Skeletal muscle tissue (tissue), 4 donors: ENCODE measurements around the gene KCNMA1. TPM values are rescaled to one million over a fixed set of nuclear protein-coding genes. Genes with fewer than 3 reads are reported as not detected.

Experiments
- H3K27ac ChIP-seq: one replicate; pipeline ENCODE4 v1.7.0; 2013; ENCODE audit warnings: mild to moderate bottlenecking, low read depth, low read length, inconsistent platforms
- H3K27me3 ChIP-seq, 3 donors: one replicate each; pipeline ENCODE4 v1.7.0; 2013; ENCODE audit warnings: low read length in 3 of 3; ENCODE audit not compliant: control insufficient read depth in 3 of 3, insufficient read depth in 3 of 3
- H3K36me3 ChIP-seq, 3 donors: one replicate each; pipeline ENCODE4 v1.7.0; 2013; ENCODE audit warnings: low read length in 3 of 3; ENCODE audit not compliant: control insufficient read depth in 3 of 3, insufficient read depth in 3 of 3
- H3K4me1 ChIP-seq, 3 donors: one replicate each; pipeline ENCODE4 v1.7.0; 2013; ENCODE audit warnings: low read length in 3 of 3, mild to moderate bottlenecking in 3 of 3; ENCODE audit not compliant: control insufficient read depth in 3 of 3, insufficient read depth in 3 of 3
- H3K4me3 ChIP-seq, 3 donors: one replicate each; pipeline ENCODE4 v1.7.0; 2013; ENCODE audit warnings: low read length in 3 of 3
- H3K9ac ChIP-seq, 3 donors: one replicate each; pipeline ENCODE4 v1.7.0; 2013; ENCODE audit warnings: low read length in 3 of 3, mild to moderate bottlenecking in 3 of 3, moderate library complexity in 2 of 3, low read depth in 1 of 3
- H3K9me3 ChIP-seq, 3 donors: one replicate each; pipeline ENCODE4 v1.7.0; 2013; ENCODE audit warnings: low read length in 3 of 3; ENCODE audit not compliant: control insufficient read depth in 3 of 3
- total RNA-seq: library from RNA; depleted of rRNA; stranded (reverse); fragments of >200 nt; gene quantifications from one replicate; pipeline ENCODE4 v1.2.3, GENCODE V29; 2014
- donor health status: Osteomylitis.

Gene KCNMA1
- total RNA-seq, 1 donor from 2014 or later: 18.8 TPM

DNA sequence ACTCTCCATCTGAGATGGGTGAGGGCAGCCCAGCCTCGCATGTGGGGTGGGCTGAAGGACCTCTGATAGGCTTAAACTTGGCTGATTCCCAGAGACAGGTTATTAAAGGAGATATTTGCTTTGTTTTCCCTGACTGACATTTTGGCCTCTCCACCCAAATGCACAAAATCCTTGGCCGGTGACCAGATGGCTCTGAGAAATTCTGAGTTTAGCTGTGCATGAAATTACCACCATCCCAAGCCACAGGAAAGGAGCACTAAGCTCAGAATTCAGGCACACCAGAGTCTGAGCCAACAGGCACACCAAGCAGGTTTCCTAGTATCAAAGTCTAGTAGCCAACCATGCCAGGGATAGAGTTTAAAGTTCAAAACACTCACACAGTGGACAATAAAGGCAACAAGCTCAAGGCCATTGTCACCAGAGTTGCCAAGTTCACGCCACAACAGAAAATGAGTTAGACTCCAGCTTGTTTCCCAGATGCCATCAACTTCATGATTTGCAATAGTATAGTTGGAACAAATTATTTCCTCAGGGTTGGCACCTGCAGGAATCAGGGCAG lies 387.6 kb downstream of the KCNMA1 start:
- Histone ChIP-seq H3K4me3 (no peak overlapping the region), H3K9me3 (no peaks in the 10 kb centered on the region), H3K27ac (no peak overlapping the region), H3K27me3 (no peaks in the 10 kb centered on the region), H3K36me3 (no peaks in the 10 kb centered on the region), H3K4me1 (peaks cover 0 to 20% (median 0%) of the 10 kb centered on the region in 3 donors), H3K9ac (no peak overlapping the region)

GRCh38 chr10:77248104-77248790 lies 389.4 kb downstream of the KCNMA1 start:
- H3K36me3 ChIP-seq: no peaks in the 10 kb centered on the region
- H3K9ac ChIP-seq: no peak overlapping the region
- peaks cover under 1 to 31% (median 2%) of the 10 kb centered on the region in 3 donors for H3K4me1 ChIP-seq
- no peaks in the 10 kb centered on the region for H3K9me3 ChIP-seq
- no peak overlapping the region for H3K4me3 ChIP-seq
- H3K27ac ChIP-seq: no peak overlapping the region
- H3K27me3 ChIP-seq: no peaks in the 10 kb centered on the region

DNA sequence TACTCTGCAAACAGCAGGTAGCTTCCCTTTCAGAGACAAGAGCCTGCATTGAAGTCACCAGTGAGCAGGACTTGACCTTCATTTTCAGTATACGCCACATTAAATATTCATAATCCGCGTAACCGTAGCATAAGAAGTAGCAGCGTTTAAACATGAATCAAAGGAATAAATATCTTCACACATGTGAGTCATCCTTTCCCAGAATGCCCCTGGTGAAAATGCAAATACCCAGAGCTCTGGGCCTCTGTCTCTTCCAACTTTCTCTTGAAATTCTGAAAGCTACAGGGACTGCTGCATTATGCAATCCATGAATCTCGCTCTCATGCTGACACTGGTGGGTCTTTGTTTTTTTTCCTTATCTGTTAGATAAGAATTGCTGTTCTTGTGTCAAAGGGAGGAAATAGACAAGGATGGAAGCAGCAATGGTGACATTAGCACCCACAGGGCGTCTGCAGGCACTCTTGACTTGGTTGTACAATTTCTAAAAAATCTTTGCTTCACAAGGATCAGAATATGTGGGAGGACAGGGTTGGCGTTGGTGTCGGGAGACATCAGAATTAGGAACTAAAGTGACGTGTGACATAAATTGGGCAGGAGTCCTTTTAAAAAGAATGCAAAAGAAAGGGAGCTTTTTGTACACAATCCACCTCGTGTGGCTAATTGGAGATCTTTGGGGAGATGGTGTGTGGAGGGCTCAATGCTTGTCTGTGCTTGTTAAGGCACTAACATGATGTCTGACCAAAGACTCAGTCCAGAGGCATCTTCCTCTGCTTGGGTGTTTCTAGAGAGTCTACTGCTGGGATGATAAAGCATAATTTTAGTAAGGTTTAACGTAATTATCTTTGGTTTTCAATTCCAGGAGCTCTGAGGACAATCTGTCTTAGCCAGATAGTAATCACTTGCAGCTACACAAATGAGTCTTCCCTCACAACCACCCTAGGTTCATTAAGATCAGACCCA lies 390.3 kb downstream of the KCNMA1 start:
- no peak overlapping the region for H3K4me3 ChIP-seq
- H3K9me3 ChIP-seq: no peaks in the 10 kb centered on the region
- H3K36me3 ChIP-seq: no peaks in the 10 kb centered on the region
- no peak overlapping the region for H3K9ac ChIP-seq
- H3K4me1 ChIP-seq: peaks cover 5 to 40% (median 11%) of the 10 kb centered on the region in 3 donors
- H3K27me3 ChIP-seq: no peaks in the 10 kb centered on the region
- H3K27ac ChIP-seq: no peak overlapping the region

DNA sequence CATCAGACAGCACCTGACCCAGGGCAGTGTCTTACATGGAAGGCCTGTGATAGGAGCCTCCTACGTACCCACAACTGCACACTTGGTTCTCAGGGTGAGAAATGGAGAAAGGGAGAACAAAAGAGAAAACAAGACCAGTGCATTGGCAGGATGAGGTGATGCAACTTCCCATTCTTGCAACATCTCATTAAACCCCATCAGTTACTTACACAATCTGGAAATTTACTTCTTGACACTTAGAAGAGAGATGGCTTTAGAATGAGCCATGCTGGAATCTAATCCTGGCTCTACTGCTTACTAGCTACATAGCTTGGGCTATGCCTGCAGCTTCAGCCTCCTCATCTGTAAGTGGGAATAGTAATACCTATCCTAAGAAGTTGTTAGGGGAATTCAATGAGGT lies 391.7 kb downstream of the KCNMA1 start:
- Histone ChIP-seq H3K4me1 (peaks cover 5 to 42% (median 14%) of the 10 kb centered on the region in 3 donors), H3K4me3 (no peak overlapping the region), H3K9me3 (no peaks in the 10 kb centered on the region), H3K36me3 (no peaks in the 10 kb centered on the region), H3K27me3 (no peaks in the 10 kb centered on the region), H3K27ac (no peak overlapping the region), H3K9ac (no peak overlapping the region)

DNA sequence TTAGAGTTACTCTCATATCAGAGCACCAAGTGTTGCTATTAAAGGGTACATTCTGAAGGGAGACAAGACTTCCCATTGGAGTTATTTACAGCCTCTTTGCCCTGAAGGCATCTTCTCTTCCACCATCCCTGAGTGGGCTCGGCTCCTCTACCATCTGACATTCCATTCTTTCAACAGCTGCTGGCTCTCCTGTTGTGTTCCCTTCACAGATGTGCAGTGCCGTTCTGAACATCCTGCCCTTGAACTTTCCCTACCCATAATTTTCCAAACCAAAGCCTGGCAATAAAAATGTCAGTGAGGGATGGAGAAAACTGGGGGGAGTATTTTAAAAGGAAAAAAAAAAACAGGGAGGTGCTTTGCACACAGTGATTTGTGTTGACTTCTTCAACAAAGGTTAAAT lies 392.9 kb downstream of the KCNMA1 start:
- H3K4me3 ChIP-seq: no peak overlapping the region
- no peaks in the 10 kb centered on the region for H3K9me3 ChIP-seq
- H3K4me1 ChIP-seq: peaks cover 5 to 52% (median 20%) of the 10 kb centered on the region in 3 donors
- no peak overlapping the region for H3K27ac ChIP-seq
- H3K27me3 ChIP-seq: no peaks in the 10 kb centered on the region
- H3K9ac ChIP-seq: no peak overlapping the region
- no peaks in the 10 kb centered on the region for H3K36me3 ChIP-seq

DNA sequence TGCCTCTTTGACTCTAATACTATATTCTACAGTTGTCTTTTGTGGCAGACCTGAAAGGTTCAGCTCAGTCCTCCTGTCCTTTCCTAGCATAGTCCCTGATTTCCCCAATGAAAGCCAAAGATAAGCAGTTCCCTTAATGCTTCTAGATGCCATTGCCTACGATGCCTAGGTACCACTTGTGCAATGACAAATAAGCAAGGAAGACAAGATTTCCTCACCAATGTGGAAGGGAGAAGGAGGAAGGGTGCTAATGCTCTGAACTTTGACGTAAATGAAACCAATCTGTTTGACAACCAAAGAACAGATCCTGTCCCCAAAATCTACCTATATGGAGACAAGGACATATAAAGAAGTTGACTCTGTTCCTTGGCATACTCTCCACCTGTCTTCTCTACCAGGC lies 393.3 kb downstream of the KCNMA1 start:
- H3K36me3 ChIP-seq: no peaks in the 10 kb centered on the region
- peaks cover 5 to 57% (median 20%) of the 10 kb centered on the region in 3 donors for H3K4me1 ChIP-seq
- H3K27me3 ChIP-seq: no peaks in the 10 kb centered on the region
- H3K9me3 ChIP-seq: no peaks in the 10 kb centered on the region
- no peak overlapping the region for H3K9ac ChIP-seq
- no peak overlapping the region for H3K27ac ChIP-seq
- no peak overlapping the region for H3K4me3 ChIP-seq

DNA sequence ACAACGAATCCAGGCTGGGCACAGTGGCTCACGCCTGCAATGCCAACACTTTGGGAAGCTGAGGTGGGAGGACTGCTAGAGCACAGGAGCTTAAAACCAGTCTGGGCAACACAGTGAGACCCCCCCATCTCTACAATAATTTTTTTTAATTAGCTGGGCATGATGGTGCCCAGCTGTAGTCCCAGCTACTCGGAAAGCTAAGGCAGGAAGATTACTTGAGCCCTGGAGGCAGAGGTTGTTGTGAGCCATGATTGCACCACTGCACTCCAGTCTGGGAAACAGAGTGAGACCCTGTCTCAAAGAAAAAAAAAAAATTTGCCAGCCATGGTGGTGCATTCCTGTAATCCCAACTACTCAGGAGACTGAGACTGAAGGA lies 396.3 kb downstream of the KCNMA1 start:
- Histone ChIP-seq H3K9ac (no peak overlapping the region), H3K27ac (no peak overlapping the region), H3K36me3 (no peaks in the 10 kb centered on the region), H3K9me3 (no peaks in the 10 kb centered on the region), H3K4me3 (no peak overlapping the region), H3K4me1 (peaks cover 7 to 61% (median 28%) of the 10 kb centered on the region in 3 donors), H3K27me3 (no peaks in the 10 kb centered on the region)

DNA sequence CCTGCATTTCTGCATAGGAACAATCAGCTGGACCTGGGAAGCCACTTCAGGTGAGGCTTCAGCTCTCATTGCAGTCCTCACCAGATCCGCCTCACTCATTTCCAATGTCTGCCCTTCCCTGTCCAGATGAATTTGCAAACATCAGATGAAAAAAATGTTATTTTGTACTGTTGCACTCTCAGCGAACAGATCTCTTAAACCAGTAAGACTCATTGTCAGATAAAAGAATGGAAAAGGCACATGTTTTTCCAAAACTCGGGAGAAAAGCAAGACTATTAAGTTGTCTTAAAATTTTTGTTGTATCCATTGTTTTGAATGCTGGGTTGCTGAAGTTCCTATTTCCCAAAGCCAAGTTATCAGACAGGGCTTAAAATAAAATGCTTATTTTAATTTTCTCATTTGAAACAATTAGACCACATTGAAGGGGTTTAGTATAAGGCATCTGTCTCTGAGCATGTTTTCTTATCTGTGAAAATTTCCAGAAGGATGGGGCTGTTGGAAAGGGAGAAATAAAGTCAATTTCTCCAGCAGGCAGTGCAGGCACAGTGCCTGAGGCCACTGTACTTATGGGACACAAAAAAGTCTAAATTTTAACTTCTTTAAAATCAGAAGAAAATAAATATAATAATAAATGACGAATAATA lies 396.8 kb downstream of the KCNMA1 start:
- Histone ChIP-seq H3K27me3 (no peaks in the 10 kb centered on the region), H3K27ac (no peak overlapping the region)

DNA sequence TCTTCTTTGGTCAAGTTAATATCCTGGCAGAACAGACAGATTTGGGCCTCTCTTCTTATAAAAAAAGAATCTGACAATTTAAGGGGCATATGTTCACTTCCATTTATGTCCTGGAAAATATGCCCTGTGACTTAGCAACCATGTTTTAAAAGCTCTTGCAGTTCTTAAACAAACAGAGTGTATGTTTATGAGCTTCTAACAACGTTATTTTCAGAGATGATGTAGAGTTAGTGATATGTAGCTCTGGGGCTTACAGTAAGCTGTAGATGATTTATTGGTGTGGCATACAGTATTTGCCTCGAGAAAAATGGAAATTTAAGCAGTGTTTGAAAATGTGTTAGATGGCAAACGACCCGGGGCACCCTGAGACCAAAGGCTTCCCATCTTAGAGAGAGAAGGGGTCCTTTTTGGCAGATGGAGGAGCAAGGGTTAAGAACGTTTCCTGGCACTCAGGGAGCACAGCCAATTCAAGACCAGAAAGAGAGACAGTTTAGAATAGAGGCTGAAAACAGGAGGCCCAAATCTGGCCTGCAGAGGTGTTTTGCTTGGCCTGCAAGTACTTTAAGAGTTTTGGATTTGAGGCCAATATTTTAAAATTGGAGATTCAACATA lies 397.5 kb downstream of the KCNMA1 start:
- H3K27me3 ChIP-seq: no peaks in the 10 kb centered on the region
- peaks cover 7 to 55% (median 28%) of the 10 kb centered on the region in 3 donors for H3K4me1 ChIP-seq
- no peaks in the 10 kb centered on the region for H3K36me3 ChIP-seq
- peak overlapping the region; percentile 52 for H3K27ac ChIP-seq
- H3K9ac ChIP-seq: no peak overlapping the region
- H3K9me3 ChIP-seq: no peaks in the 10 kb centered on the region
- no peak overlapping the region for H3K4me3 ChIP-seq

More for the DNA sequence above, 396.8 kb downstream of the KCNMA1 start:
- Histone ChIP-seq H3K4me3 (no peak overlapping the region), H3K4me1 (peaks cover 7 to 57% (median 28%) of the 10 kb centered on the region in 3 donors), H3K9me3 (no peaks in the 10 kb centered on the region), H3K36me3 (no peaks in the 10 kb centered on the region), H3K9ac (no peak overlapping the region)
